HG03520 (cell line): ENCODE results near the gene TSPAN31.
A peak's percentile ranks its signal among the peaks of the same experiment; 100 is the strongest.
"Not testable (repeated sequence)": the region's sequence is repeated elsewhere in the genome, so short reads cannot be mapped to it uniquely, and the experiment has no call there.

Source experiments
- ATAC-seq: cut with Tn5 transposase; IDR thresholded peaks from one replicate; pipeline ENCODE4 v1.9.1; 2021; ENCODE audit warnings: mild to moderate bottlenecking, moderate library complexity; ENCODE audit not compliant: unreplicated experiment

Gene TSPAN31

DNA sequence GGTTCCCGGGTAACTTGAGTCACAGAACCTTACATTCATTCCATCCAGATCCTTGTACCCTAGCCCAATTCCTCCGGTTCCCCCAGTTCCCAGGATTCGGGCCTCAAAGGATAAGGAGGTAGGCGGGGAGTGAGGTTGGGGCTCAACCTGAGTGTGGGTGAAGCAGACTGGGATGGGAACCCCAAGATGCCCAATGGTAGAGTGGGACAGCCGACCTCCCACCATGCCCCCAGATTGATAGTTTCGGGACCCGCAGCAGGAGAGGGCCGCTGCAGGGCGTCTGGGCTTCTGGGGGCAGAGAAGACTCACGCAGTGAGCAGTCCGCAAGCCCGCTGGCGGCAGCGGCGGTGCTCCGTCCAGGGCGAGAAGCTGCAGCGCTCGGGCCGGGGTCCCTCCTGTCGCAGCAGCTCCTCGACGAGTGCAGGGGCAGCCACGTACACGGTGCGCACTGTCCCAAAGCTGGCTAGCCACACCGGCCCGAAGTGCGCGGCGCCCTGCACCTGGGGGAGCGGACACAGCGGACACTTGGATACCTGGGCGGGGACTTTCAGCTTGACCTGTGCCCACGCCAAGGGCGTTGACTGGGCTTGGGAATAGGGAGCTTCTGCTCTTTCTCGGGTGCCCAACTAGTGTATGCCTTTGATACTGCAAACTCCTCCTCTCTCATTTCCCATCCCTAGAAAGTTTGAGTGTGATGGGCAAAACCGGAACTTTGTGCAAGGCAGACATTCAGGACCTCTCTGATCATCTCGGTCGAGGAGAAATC is 21.0 kb downstream of the TSPAN31 start:
- no peak for ATAC-seq

DNA sequence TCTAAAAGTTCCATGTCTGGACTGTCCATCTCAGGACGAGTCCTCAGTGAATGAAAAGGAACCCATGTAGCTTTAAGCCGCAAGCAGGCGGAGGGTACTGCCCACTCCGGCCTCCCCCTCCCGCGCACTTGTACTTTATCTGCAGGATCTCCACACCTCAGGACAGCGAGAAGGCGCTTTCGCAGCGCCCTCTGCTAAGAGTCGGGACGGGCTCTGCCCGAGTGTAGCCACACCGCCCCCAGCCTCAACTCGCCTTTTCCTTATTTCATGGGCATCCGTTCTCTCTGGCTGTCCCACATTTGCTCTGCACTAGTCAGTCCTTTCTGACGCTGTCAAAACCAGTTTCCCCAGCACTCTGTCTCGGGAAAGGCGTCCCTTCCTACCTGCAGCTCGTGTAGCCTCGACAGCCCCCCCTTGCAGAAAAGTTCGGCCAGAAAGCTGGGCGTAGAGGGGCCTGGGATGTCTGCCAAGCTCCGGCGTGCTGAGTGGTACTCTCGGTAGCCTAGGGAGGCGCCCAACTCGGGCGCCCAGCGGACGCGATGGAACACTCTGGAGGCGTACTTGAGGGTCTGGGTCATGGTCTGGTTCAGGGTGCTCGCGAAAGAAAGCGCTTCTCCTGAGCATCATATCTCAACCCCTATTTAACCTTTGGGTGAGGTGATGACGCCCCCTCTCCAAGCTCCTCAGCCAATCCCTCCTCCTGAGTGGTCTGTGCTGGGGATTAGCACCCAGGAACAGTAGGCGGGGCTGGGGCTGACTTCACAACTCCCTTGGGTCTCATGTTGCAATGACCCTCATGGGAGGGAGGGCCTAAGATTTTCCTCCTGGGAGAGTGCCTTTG is 21.8 kb downstream of the TSPAN31 start, which contains the start of gene CYP27B1:
Gene CYP27B1 (minus strand): TSS at position 615 of the 841 bp plus-strand sequence. CDS start 37 bp downstream, at position 578.
- no peak for ATAC-seq

DNA sequence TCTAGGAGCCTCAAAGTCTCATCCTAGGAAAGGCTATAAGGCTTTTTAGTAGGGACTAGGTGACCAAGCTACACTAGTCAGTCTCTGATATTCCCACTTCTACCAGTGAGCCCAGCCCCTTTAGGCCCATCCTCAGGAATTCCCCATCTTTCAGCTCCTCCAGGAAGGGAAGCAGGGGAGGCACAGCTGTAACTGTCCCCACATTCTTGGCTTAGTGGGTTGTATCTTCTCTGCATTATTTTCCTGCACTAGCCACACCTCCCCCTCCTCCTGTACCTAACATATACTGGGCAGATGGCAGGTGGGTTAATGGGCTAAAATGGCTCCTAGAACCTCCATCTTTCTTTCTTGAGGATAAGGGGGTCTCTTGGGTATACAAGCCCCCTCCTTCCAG is 22.5 kb downstream of the TSPAN31 start:
- ATAC-seq: no peak

DNA sequence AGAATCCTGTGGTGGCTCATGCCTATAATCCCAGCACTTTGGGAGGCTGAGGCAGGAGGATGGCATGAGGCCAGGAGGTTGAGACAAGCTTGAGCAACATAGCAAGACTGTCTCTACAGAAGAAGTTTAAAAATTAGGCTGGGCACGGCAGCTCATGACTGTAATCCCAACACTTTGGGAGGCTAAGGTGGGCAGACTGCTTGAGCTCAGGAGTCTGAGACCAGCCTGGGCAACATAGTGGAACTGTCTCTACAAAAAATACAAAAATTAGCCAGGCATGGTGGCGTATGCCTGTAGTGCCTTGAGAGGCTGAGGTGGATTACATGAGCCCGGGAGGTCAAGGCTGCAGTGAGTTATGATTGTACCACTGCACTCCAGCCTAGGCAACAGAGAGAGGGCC is 23.0 kb downstream of the TSPAN31 start:
- no peak for ATAC-seq

DNA sequence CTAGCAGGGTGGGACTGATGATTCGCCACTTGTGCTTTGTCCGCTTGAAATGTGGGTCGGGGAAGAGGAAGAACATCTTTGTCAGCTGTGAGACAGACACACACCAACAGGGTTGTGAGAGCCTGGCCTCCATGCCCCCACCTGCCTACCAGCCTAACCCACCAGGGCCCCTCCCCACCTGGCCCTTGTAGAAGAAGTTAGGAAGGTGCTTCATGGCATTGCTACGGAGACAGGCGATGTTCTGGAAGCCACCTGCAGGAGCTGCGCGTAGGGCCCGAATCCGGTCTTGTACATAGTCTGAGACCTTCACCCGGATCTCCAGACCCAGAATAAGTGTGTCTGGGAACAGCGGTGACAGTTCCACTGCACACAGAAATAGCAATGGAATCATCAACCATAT is 24.8 kb downstream of the TSPAN31 start:
- ATAC-seq: no peak

DNA sequence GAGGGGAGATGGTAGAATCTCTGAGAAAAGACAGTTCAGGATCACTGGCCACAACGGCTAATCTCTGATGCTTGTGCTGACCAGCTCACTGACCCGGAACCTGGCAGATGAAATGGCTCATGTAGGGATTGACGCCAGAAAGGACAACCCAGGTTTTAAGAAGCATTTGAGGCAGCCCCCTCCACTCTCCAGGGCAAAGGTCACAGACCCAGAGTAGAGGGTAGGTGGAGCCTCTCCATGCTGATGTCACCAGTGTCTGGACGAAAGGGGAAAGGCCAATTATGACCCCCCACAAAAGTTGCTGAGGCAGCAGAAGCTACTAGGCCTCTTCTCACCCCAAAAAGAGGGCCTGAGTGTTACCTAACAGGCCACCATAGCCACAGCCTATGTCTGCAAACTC is 25.9 kb downstream of the TSPAN31 start:
- ATAC-seq: no peak

DNA sequence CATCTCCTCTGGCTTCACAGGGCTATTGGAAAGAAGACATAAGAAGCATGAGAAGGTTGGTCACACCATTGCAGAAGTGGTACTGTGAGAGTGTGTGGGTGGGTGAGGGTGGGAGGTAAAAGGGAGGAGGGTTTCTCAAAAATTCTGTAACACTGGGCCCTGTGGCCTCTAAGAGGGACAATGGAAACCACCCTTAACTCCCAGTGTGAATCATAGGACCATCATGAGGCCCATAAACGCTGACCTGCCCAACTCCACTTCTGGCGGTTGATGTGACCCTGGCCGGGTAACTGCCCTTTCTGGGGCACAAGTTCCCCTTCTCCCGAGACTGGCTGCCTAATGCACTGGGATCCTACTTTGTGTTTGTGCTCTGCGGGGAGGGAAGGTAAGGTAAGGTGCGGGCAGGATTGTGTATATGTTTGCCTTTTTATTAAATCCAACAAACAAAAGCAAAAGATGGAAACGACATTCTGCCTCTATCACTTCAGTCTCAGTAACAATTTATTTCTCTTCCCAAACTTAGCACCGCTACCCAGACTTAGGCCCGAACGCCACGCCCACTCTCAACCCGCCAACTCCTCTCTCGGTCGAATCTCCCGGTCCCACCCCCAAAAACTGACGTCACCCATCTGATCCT is 26.5 kb downstream of the TSPAN31 start:
- ATAC-seq: peak; percentile 65

DNA sequence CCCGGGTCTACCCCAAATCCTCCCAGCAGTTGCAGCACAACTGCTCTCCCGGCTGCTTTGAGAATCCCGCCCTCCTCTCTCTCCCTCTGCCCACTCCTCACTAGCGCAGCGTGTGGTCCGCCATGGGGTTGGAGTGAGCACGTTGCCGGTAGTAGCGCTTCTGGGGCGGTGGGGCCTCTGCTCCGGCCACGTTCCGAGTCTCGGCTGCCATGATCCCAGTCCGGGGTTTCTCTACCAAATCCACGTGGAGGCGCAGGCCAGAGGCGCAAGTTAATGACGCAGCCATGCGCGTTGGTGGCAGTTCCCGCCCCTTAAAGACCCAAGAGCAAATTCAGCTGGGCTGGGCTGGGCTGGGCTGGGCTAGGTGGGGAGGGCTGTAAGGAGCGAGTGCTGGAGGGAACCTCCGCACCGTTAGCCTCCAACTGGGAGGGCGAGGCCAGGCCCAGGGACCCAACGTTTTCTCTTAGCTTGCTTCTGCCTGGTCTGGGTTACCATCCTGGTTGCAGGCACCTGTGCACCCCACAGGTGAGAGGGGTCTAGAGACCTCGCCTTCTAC is 27.1 kb downstream of the TSPAN31 start, which contains the start of gene METTL1:
Gene METTL1 (minus strand): TSS at position 233 of the 556 bp plus-strand sequence. CDS start 22 bp downstream, at position 211.
- ATAC-seq: peak; percentile 78

DNA sequence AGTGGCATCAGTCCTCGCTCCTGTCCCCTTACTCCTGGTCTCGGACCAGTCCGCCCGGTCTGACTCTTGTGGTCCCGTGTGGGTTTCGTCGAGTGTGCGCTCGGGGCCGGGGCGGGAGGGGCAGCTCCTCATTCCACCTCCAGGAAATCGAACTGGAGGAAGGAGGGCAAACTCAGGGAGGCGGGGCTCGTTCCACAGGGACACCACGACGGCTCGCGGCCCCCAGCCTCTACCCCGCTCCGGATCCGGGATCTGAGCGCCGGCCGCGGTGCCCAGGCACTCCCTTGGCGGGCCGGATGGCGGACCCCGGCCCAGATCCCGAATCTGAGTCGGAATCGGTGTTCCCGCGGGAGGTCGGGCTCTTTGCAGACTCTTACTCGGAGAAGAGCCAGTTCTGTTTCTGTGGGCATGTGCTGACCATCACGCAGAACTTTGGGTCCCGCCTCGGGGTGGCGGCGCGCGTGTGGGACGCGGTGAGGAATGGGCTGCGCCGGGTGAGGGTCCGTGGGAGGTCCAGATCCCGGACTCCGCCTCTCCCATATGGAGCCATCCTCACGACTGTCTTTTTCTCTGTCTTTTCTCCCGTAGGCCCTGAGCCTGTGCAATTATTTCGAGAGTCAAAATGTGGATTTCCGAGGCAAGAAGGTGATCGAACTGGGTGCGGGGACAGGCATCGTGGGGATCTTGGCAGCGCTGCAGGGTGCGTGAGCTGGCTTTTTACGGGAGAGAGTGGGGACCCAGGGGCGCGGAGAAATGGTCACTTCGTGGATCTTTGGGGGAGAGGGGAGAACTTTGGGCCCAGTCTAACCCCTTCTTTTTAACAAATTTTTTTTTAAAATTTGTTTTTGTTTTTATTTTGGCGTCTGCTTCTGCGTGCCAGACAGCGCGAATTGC is 27.8 kb downstream of the TSPAN31 start, which contains the start of gene EEF1AKMT3:
Gene EEF1AKMT3 (plus strand): TSS at position 186 of the 894 bp plus-strand sequence. CDS start 111 bp downstream, at position 297.
- peak; percentile 4 for ATAC-seq

DNA sequence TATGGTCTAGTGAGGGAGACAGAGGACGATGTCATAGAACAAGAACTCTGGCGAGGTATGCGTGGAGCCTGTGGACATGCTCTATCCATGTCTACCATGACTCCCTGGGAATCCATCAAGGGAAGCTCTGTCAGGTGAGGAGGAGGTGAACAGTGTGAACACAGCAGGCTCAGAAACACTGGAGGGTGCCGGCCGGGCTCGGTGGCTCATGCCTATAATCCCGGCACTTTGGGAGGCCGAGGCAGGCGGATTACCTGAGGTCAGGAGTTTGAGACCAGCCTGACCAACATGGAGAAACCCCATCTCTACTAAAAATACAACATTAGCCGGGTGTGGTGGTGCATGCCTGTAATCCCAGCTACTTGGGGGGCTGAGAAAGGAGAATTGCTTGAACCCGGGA is 29.8 kb downstream of the TSPAN31 start:
- not testable (repeated sequence) for ATAC-seq

DNA sequence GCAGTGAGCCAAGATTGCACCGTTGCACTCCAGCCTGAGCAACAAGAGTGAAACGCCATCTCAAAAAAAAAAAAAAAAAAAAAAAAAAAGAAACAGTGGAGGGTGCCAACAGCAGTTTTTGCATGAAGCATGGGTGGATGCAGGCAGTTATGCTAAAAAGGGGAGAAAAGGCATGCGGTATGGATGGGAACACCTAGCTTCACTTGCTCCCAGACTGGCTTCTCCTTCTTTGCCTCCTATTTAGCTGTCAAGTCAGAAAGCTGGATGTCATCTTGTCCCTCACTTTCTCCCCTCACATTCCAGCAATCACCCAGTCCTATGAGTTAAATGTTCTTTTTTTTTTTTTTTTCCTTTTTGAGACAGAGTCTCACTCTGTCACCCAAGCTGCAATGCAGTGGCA is 30.2 kb downstream of the TSPAN31 start:
- ATAC-seq: no peak

DNA sequence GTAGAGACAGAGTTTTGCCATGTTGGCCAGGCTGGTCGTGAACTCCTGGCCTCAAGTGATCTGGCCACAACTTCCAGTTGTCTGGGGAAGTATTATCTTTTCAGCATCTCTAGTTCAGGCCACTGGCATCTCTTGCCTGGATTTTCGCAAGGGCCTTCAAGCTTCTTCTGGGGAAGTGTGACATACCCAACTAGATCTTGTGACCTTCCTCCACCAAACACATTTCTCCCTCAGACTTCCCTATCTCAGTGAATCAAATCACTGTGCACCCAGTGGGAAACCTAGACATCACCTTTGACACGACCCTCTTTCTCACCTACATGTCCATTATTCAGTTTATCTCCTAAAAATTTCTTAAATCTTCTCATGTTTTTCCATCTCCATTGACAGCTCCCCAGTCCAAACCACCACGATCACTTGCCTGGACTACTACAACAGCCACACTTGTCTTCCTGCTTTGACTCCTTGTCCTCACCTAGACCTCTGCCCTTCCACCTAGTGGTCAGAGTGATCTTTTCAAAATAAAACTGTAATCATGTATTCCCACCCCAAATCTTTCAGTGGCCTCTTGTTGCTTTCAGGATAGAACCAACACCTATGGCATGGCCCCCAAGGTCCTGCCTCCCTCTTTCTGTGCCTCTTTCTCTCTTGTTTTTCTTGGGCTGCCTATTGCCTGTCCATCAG is 30.9 kb downstream of the TSPAN31 start:
- no peak for ATAC-seq

DNA sequence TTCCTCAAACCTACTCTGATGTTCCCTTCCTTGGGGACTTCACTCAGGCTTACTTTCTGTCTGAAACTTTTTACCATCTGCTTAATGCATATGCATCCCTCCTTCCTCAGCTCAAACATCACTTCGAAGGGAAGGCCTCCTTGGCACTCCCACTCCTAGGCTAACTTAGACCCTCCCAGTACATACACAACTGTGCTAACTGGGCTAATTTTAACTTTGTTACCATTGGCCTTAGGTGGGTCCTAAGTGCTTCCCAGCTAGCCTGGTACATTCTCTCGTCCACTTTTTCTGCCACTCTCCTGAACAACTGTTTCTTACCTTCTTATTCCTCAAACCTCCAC is 31.4 kb downstream of the TSPAN31 start:
- ATAC-seq: no peak

DNA sequence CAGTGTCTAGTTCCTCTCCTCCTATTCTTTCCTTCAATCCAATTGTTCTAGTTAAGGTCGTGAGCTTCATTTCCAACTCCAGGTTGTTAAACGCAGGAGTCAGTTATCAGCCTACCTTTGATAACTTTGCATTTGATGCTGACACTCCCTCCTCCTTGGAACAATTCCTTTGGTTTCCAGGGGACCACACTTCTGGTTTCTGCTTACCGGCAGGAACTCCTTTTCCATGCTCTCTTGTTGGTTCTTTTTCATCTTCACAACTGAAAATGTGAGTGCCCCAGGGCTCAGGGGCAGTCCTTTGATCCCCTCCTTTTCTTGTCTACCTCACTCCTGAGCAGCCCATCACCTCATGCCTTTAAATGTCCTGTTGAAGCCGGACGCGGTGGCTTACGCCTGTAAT is 32.5 kb downstream of the TSPAN31 start:
- ATAC-seq: no peak

DNA sequence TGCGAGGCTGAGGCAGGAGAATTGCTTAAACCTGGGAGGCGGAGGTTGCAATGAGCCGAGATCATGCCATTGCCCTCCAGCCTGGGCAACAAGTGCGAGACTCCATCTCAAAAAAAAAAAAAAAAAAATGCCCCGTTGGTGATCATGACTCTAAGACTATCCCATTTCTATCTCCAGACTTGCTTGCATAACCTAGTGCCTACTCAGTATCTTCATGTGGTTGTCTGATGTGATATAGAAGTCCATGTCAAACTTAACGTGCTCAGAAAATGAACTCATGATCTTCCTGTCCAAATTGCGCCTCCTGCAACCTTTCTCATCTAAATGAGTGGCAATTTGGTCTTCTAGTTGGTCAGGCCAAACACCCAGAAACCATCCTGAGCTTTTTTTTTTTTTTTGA is 33.1 kb downstream of the TSPAN31 start:
- no peak for ATAC-seq

DNA sequence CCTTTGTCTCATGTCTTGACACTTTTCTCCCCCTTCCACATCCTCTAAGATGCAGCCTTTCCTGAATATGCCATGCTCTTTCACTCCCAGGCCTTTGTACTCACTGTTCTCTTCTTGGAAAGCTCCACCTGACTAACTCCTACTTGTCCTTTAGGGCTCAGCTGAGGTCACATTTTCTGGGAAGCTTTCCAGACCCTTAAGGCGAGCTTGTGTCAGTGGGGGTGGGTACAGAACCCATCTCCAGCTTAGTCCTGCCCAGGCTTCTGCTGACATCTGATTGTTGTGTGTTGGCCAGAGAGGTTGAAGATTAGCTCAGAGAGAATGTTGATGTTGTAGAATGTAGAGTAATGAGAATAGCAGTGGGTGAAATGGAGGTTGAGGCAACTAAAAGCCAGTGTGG is 34.9 kb downstream of the TSPAN31 start:
- no peak for ATAC-seq

DNA sequence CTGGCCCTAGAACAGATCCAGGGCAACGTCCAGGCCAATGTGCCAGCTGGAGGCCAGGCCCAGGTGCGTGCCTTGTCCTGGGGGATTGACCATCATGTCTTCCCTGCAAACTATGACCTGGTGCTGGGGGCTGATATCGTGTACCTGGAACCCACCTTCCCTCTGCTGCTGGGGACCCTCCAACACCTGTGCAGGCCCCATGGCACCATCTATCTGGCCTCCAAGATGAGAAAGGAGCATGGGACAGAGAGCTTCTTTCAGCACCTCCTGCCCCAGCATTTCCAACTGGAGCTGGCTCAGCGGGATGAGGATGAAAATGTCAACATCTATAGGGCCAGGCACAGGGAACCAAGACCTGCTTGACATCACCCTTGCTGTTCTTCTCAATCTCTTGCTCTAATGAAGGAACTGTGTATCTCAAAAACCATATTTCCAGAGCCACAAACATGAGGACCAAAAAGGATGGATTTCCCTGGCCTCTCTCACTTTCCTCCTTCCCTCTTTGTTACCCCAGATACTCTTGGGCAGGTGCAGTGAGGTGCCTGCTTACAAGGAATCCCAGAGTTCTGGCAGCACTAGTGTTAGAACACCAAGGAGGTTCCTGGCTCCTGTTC is 35.6 kb downstream of the TSPAN31 start:
- ATAC-seq: no peak

DNA sequence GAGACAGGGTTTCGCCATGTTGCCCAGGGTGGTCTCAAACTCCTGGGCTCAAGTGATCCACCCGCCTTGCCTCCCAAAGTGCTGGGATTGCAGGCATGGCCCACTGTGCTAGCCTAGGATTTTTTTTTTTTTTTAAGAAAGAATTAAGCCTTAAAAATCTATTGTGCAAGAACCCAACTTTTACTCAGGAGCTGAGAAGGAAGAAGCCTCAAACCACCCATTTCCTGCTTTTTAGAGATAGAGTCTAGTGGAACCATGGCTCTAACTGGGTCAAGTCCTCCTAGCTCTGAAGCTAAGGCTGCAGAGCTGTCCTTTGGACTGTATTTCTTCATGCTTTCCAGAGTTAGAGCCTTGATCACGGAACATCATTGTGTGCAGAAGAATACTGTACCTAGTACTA is 36.4 kb downstream of the TSPAN31 start:
- ATAC-seq: no peak

DNA sequence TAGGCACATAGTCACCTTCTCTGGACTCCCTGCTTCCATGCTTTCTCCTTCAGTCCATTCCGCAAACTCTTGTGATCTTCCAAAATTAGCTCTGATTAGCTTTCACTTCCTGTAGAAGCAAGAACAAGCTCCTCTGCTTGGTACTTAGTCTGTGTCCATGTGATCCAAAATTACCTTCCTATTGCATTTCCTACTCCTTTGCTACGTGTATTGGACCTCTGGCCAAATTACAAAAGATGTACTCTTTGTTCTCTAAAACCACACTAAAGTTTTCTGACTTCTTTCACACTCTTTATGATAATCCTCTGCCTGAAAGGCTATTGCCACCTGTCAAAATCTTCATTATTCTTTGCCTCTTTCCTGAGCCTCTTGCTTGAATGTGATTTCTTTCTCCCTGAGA is 37.0 kb downstream of the TSPAN31 start:
- no peak for ATAC-seq
